ENCODE data around the gene ATF3. TPM values are rescaled to one million over a fixed set of nuclear protein-coding genes. Genes with fewer than 3 reads are reported as not detected.

Gene ATF3
- total RNA-seq: 10 to 100 TPM in 3 of 4 donors, 1 to 10 TPM in 1; 8.2 to 71.6 (median 17.2) TPM

- DNase-seq (ENCODE audit: low spot score in 2 of 2): peak; percentile 99 to 100
- H3K4me3 ChIP-seq (ENCODE audit: low read depth, poor library complexity, severe bottlenecking): peak within 1 kb of the TSS; percentile 75
- TF ChIP-seq POLR2A (IDR thresholded peaks at IDR 0.05): peak in 1 of 2 donors; percentile 98
- no peak for TF ChIP-seq CTCF (IDR thresholded peaks at IDR 0.05)
- intact Hi-C loops (cut with DNase I; ENCODE audit: low total_unique reads): loop anchor here (5.0 kb wide), 1 partner anchor 46 kb away; no protein-coding TSS in a partner anchor
- 0 to 3% methylated on average over 12 to 51 of the region's 54 CpGs for WGBS, 2 donors
Observed at GRCh38 chr1:212608392-212608958, at the start of gene ATF3. Gene ATF3 (plus strand): TSS chr1:212608761. CDS start chr1:212615022, 6,261 bp downstream.

DNA sequence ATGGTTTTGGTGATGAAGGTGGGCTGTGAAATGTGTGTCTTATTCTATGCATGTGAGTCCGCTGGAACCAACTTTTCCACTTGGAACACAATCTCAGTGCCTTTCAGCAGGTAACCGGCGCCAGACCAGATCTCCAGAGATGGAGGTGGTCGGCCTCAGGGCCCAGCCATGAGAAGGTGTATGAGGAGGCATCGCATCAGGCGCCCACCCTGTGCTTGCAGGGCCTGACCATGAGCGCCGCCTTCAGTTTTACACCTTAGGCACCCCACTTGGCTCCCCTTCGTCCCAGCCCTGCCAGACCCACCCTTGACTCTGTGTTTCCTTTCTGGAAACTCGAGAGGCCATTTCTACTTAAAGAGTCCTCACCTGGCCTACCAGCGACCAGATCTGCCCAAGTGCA lies 48.6 kb upstream of the ATF3 start:
- intact Hi-C loops (cut with DNase I; ENCODE audit: low total_unique reads): loop anchor here (5.0 kb wide), 1 partner anchor 47 kb away; the partner anchor contains the start of gene ATF3
- TF ChIP-seq POLR2A (IDR thresholded peaks at IDR 0.05) (no peak), CTCF (IDR thresholded peaks at IDR 0.05) (no peak)
- H3K4me3 ChIP-seq (ENCODE audit: low read depth, poor library complexity, severe bottlenecking): no peak overlapping the region
- WGBS, 2 donors: 88 to 90% methylated on average over 11 of the region's 11 CpGs
- no peak for DNase-seq (ENCODE audit: low spot score in 2 of 2)

DNA sequence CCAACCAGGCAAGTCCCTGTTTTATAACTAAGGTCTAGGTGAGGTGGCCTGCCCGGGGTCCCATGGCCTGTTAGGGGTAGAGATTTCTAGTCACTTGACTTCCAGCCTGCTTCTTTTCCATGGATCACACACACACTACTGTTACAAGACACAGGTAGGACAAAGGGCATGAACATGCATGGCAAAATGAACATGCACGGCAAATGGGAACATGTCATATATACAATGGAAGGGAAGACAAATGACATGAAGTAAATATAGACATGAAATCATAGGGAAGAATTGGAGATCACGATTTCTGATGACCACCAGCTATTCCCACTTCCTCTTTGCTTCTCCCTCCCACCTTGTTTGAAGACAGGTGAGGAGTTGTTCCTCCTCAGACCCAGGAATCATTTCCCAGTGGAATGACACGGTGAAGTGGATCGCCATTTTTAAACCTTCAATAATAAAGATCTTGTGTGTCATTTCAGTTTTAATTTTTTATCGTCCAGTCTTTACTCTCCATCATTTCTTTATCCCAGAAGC lies 47.6 kb upstream of the ATF3 start:
- DNase-seq (ENCODE audit: low spot score in 2 of 2): no peak
- TF ChIP-seq CTCF (IDR thresholded peaks at IDR 0.05) (no peak), POLR2A (IDR thresholded peaks at IDR 0.05) (no peak)
- intact Hi-C loops (cut with DNase I; ENCODE audit: low total_unique reads): loop anchor here (5.0 kb wide), 1 partner anchor 46 kb away; the partner anchor contains the start of gene ATF3
- 76 to 82% methylated on average over 6 of the region's 6 CpGs for WGBS, 2 donors
- no peak overlapping the region for H3K4me3 ChIP-seq (ENCODE audit: low read depth, poor library complexity, severe bottlenecking)

- DNase-seq (ENCODE audit: low spot score in 2 of 2): peak in 1 of 2 donors; percentile 48
- WGBS, 2 donors: 44 to 50% methylated on average over 5 of the region's 5 CpGs
- H3K4me3 ChIP-seq (ENCODE audit: low read depth, poor library complexity, severe bottlenecking): no peak overlapping the region
- intact Hi-C loops (cut with DNase I; ENCODE audit: low total_unique reads): loop anchor here (5.0 kb wide), 1 partner anchor 46 kb away; the partner anchor contains the start of gene ATF3
- TF ChIP-seq CTCF (IDR thresholded peaks at IDR 0.05) (no peak), POLR2A (IDR thresholded peaks at IDR 0.05) (no peak)
Observed at GRCh38 chr1:212561501-212561931, 47.0 kb upstream of the ATF3 start.

DNA sequence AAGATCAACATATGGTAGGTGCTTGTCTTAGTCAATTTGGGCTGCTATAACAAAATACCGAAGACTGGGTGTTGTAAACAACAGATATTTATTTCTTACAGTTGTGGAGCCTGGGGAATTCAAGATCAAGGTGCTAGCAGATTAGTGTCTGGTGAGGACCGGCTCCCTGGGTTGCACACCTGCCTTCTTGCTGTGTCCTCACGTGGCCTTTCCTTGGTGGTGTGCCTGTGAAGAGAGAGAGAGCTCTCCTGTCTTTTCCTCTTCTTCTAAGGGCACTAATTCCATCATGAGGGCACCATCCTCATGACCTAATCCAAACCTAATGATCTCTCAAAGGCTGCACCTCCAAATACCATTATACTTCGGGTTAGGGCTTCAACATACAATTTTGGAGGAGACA lies 45.8 kb upstream of the ATF3 start:
- DNase-seq (ENCODE audit: low spot score in 2 of 2): no peak
- TF ChIP-seq CTCF (IDR thresholded peaks at IDR 0.05) (no peak), POLR2A (IDR thresholded peaks at IDR 0.05) (no peak)
- H3K4me3 ChIP-seq (ENCODE audit: low read depth, poor library complexity, severe bottlenecking): no peak overlapping the region
- intact Hi-C loops (cut with DNase I; ENCODE audit: low total_unique reads): loop anchor here (5.0 kb wide), 1 partner anchor 45 kb away; the partner anchor contains the start of gene ATF3
- 90 to 92% methylated on average over 4 of the region's 4 CpGs for WGBS, 2 donors

Data from lower leg skin (tissue), 4 donors.